Right atrium auricular region (tissue), 2 donors: ENCODE data around the gene CSF2RB. TPM values are rescaled to one million over a fixed set of nuclear protein-coding genes. Genes with fewer than 3 reads are reported as not detected.
A peak's percentile ranks its signal among the peaks of the same experiment; 100 is the strongest.

Experiments
- DNase-seq: peaks from one replicate; pipeline ENCODE4 v3.0.0-alpha.2; 2019; ENCODE audit warnings: low spot score
- H3K27ac ChIP-seq, 2 donors: fragments of 200-600 bp; sonication (generic); 1 replicate in 1 of 2; 2 replicates in 1 of 2; pipeline ENCODE4 v1.5.1; 2016 to 2019
- H3K27me3 ChIP-seq, 2 donors: fragments of 200-600 bp; sonication (generic); one replicate each; pipeline versions ENCODE4 v1.5.1 to v1.6.0; 2017 to 2019
- H3K36me3 ChIP-seq: fragments of 200-600 bp; sonication (generic); one replicate; pipeline ENCODE4 v1.5.1; 2016
- H3K4me1 ChIP-seq, 2 donors: fragments of 200-600 bp; sonication (generic); one replicate each; pipeline versions ENCODE4 v1.5.1 to v1.6.0; 2017 to 2019
- H3K4me3 ChIP-seq, 2 donors: fragments of 200-600 bp; sonication (generic); 1 replicate in 1 of 2; 2 replicates in 1 of 2; pipeline ENCODE4 v1.5.1; 2017 to 2019; ENCODE audit warnings: mild to moderate bottlenecking in 1 of 2, moderate library complexity in 1 of 2
- H3K9me3 ChIP-seq, 2 donors: fragments of 200-600 bp; sonication (generic); one replicate each; pipeline ENCODE4 v1.5.1; 2019
- CTCF ChIP-seq, 2 donors: fragments of 200-600 bp; sonication (generic); IDR thresholded peaks; one replicate each; pipeline ENCODE4 v1.5.1; 2019; ENCODE audit warnings: antibody characterized with exemption in 2 of 2
- total RNA-seq, 2 donors: library from RNA; depleted of rRNA; stranded (reverse); fragments of >200 nt; gene quantifications; one replicate each; pipeline ENCODE4 v1.1.0, GENCODE V29; 2016

Gene CSF2RB
- total RNA-seq, 2 donors from 2014 or later, result 1.8 to 4.2 TPM

DNA sequence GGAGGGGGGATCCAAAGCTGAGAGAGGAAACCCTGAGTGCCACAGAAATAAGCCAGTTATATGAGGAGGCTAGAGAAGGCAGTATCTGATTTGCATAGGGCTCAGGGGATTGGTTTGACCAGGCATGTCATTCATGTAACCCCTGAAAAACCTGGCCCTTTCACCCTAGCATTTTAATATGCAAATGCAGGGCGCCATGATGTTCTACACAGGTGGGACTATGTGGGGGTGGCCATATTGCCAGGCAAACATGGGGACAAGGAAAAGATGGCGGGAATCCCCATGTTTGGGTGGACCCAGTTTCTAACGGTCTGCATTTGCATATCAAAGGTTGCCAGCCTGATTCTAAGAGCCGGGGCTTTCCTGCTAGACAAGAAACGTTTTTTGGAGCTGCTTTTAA, 27.2 kb downstream of the CSF2RB start:
- H3K27me3 ChIP-seq, result no peaks in the 10 kb centered on the region
- DNase-seq, result no peak
- no peak for TF ChIP-seq CTCF (IDR thresholded peaks at IDR 0.05)
- H3K4me3 ChIP-seq, result no peak overlapping the region
- H3K4me1 ChIP-seq, result no peaks in the 10 kb centered on the region
- H3K27ac ChIP-seq, result no peak overlapping the region
- no peaks in the 10 kb centered on the region for H3K36me3 ChIP-seq
- H3K9me3 ChIP-seq, result no peaks in the 10 kb centered on the region

- Histone ChIP-seq H3K27me3 (no peaks in the 10 kb centered on the region), H3K36me3 (no peaks in the 10 kb centered on the region), H3K27ac (no peak overlapping the region), H3K4me1 (no peaks in the 10 kb centered on the region), H3K4me3 (no peak overlapping the region), H3K9me3 (no peaks in the 10 kb centered on the region)
- no peak for TF ChIP-seq CTCF (IDR thresholded peaks at IDR 0.05)
- DNase-seq, result no peak
Measured at GRCh38 chr22:36942556-36942955, 29.1 kb downstream of the CSF2RB start.

DNA sequence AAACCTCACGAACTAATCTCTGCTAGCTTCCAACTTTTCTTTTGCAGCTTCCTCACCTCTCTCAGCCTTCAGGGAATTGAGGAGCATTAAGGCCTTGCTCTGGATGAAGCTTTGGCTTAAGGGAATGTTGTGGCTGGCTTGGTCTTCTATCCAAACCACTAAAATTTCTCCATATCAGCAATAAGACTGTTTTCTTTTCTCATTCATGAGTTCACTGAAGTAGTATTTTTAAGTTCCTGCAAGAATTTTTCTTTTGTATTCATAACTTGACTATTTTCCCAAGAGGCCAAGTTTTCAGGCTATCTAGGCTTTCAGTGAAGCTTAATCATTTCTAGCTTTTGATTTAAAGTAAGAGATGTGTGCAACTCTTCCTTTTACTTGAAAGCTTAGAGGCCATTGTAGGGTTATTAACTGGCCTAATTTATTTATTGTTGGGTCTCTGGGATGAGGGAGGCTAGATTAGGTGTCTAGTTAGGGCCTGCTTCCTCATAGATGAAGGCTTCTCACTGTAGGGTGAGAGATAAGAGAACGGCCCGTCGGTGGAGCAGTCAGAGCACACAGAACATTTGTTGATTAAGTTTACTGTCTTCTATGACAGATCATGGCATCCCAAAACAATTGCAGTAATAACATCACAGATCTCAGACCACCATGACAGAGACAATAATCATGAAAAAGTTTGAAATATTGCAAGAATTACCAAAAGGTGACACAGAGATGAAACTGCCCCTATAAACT, 33.2 kb downstream of the CSF2RB start:
- Histone ChIP-seq H3K27me3 (no peaks in the 10 kb centered on the region), H3K9me3 (no peaks in the 10 kb centered on the region), H3K4me3 (no peak overlapping the region), H3K4me1 (no peaks in the 10 kb centered on the region), H3K36me3 (no peaks in the 10 kb centered on the region), H3K27ac (no peak overlapping the region)
- no peak for DNase-seq
- peak in 1 of 2 donors; percentile 17 for TF ChIP-seq CTCF (IDR thresholded peaks at IDR 0.05)

GRCh38 chr22:36948273-36949225, 35.1 kb downstream of the CSF2RB start:
- no peaks in the 10 kb centered on the region for H3K27me3 ChIP-seq
- H3K36me3 ChIP-seq, result no peaks in the 10 kb centered on the region
- DNase-seq, result no peak
- no peak overlapping the region for H3K4me3 ChIP-seq
- no peaks in the 10 kb centered on the region for H3K4me1 ChIP-seq
- TF ChIP-seq CTCF (IDR thresholded peaks at IDR 0.05), result no peak
- no peaks in the 10 kb centered on the region for H3K9me3 ChIP-seq
- no peak overlapping the region for H3K27ac ChIP-seq

DNA sequence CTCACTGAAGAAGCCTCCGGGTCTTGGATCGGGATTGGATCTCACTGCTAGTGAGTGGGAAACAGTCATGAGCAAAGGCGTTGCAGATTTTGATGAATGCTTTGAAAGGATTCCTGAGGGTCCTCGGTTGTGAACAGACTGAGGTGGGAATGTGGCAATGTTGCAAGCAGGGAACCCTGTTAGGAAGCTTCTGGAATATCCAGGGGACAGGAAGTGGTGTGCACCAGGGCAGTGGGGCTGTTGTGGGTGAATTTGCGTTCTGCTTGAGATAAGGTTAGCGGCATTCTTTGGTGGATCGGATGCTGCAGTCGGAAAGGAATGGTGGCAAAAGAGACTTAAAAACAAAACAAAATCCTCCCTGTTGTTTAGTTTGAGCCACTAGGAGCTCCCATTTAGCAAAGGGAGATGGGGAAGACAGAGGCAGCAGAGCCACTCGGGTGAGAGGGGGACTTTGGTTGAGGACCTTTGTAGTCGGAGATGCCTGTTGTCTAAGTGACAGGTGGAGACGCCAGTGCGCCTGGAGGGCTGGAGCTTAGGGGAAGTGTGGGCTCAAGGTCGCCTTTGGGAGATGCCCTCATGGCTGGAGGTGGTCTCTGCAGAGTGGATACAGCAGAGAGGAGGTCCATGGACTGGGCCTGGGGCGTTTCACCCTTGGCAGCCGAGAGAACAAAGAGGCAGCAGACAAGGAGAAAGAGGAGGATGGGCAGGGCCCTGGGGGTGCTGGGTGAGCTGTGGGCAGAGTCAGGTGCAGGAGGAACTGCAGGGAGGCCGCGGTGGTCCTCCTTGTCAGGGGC, 37.6 kb downstream of the CSF2RB start:
- Histone ChIP-seq H3K27me3 (no peaks in the 10 kb centered on the region), H3K36me3 (no peaks in the 10 kb centered on the region), H3K27ac (no peak overlapping the region), H3K4me1 (no peaks in the 10 kb centered on the region), H3K9me3 (no peaks in the 10 kb centered on the region), H3K4me3 (no peak overlapping the region)
- TF ChIP-seq CTCF (IDR thresholded peaks at IDR 0.05), result no peak
- no peak for DNase-seq
